Left lobe of liver (tissue), 2 donors: ENCODE measurements around the gene PARVB. TPM values are rescaled to one million over a fixed set of nuclear protein-coding genes. Genes with fewer than 3 reads are reported as not detected.
"Not testable (repeated sequence)": the region's sequence is repeated elsewhere in the genome, so short reads cannot be mapped to it uniquely, and the experiment has no call there.

Source experiments
- ATAC-seq: fragments of 200-7000 bp; cut with Tn5 transposase; one replicate; pipeline ENCODE4 v1.9.1; 2020; ENCODE audit warnings: mild to moderate bottlenecking, moderate library complexity
- DNase-seq: peaks from one replicate; pipeline ENCODE4 v3.0.0-alpha.2; 2020; ENCODE audit warnings: low spot score
- total RNA-seq: library from RNA; stranded (reverse); gene quantifications from one replicate; pipeline ENCODE4 v1.2.1, GENCODE V29; 2021
- donor health status: DM: no; HTN: no; CAD: no; lungs with moderate emphysema.
- donor health status: DM: no; HTN: yes; CAD: no.

The PARVB gene
- total RNA-seq, 1 donor from 2014 or later = 14.3 TPM

GRCh38 chr22:44103735-44104480, 79.8 kb downstream of the PARVB start:
- no peak for DNase-seq
- peak; percentile 63 for ATAC-seq

GRCh38 chr22:44107340-44107739, 83.2 kb downstream of the PARVB start:
- no peak for ATAC-seq
- DNase-seq = no peak

GRCh38 chr22:44108076-44108475, 84.0 kb downstream of the PARVB start:
- no peak for ATAC-seq
- DNase-seq = no peak

- ATAC-seq (no peak), DNase-seq (no peak)
Observed at GRCh38 chr22:44108806-44109385, 84.8 kb downstream of the PARVB start.

- ATAC-seq = no peak
- DNase-seq = no peak
Observed at GRCh38 chr22:44109416-44109815, 85.3 kb downstream of the PARVB start.

DNA sequence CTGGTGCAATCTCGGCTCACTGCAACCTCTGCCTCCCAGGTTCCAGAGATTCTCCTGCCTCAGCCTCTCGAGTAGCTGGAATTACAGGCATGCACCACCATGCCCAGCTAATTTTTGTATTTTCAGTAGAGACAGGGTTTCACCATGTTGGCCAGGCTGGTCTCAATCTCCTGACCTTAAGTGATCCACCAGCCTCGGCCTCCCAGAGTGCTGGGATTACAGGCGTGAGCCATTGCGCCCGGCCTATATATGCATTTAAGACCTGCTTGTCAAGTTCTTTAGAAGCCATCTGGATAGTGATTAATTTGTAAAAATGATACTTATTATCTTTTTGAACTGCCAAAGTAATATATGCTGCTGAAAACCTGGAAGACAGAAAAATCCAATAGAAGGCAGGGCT, 86.6 kb downstream of the PARVB start:
- DNase-seq, ATAC-seq: not testable (repeated sequence)

GRCh38 chr22:44111562-44112155, 87.6 kb downstream of the PARVB start:
- DNase-seq = no peak
- no peak for ATAC-seq

- DNase-seq (no peak), ATAC-seq (no peak)
Observed at GRCh38 chr22:44112191-44112590, 88.1 kb downstream of the PARVB start.

DNA sequence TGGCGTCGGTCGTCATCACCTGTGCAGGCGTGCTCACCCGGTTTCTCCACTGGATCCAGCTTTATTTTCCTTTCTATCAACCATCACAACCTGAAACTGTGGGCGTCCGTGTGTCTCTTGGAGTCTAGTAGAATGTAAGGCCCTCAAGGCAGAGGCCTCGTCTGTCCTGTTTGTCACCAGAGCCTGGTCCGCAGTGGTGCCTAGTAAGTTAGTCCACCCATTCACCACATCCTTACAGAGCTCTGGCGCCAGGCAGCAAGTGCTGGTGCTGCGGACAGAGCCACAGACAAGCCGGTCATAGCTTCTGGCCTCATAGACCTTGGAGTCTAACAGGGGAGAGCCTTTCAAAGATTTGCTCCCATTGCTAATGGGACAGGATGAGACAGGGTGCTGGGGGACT, 92.2 kb downstream of the PARVB start:
- no peak for DNase-seq
- ATAC-seq = no peak

DNA sequence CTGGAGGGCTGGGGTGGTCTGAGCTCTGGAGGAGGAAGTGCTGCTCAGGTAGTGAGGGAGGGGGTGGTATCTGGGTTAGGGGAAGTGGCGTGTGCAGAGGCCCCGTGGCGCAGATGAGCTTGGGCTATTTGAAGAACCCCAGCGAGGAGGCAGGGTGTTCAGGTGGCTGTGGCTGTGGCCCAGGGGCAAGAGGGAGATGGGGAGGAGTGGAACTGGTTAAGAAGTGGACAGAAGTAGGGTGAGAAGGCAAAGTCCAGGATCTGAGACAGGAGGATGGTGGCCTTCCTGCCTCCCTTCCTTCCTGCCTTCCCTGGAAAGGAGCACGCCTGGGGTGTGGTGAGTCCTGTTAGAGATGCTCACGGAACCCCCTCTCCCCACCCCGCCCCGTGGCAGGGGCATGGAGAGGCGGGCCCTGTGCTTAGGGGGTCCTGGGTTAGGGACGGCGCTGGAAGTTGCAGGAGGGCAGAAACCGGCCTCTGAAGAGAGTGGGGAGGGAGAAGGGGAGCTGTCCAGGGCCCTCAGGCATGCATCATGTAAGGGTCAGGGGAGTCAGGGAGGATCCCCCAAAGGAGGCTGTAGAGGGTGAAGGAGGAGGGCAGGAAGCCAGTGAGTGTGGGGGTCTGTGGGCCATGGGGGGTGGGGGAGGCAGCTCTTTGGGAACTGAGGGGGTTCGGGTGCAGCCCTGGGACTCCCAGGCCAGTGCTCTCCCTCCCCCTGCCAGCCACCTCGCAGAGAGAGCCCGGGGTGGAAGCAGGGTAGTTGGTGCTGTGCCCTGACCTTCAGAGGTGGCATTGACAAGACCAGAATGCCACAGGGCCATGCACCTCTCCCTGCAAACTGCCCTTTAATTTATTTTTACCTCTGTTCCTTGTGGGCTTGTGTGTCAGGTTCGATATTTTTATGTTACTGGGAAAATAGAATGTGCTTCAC, 92.9 kb downstream of the PARVB start:
- ATAC-seq (no peak), DNase-seq (no peak)

GRCh38 chr22:44117746-44118145, 93.6 kb downstream of the PARVB start:
- DNase-seq (no peak), ATAC-seq (no peak)

GRCh38 chr22:44118645-44119315, 94.7 kb downstream of the PARVB start:
- ATAC-seq (no peak), DNase-seq (no peak)

GRCh38 chr22:44119669-44120313, 95.7 kb downstream of the PARVB start:
- ATAC-seq (no peak), DNase-seq (no peak)

DNA sequence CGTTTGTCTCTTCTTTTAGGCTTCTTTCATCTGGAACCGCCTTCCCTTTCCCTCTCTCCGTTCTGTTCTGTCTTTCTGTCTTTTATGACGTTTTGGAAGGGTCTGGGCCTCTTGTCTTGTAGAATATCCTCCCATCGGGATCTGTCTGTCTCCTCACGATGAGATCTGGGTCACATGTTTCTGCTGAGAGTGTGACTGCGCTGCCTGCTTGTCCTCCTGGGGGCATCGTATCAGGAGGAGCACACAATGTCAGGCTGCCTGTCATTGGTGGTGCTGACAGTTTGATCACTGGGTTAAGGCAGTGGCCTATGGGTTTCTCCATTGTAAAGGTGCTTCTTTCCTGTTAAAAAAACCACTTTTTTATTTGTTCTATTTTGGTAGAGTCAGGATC, 96.2 kb downstream of the PARVB start:
- ATAC-seq (no peak), DNase-seq (no peak)

- ATAC-seq (no peak), DNase-seq (no peak)
Observed at GRCh38 chr22:44125421-44125820, 101.3 kb downstream of the PARVB start.

DNA sequence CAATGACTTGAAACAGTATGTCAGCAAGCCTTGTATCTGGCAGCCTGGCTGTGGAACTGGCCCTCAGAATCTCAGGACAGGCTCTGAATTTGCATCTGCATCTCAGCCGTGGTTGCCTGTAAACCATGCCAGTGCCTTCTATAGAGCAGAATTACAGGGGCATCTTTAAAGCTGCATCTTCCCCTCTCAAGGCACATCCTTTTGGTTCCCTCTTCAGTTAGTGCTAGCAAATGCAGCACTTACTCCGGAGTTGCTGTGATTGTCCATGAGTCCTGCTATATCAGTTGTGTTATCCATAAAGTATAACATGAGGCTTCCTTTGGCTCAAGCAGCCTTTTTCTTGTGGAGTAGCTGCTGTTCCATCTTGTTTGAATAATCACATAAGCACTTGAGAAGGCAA, 102.7 kb downstream of the PARVB start:
- no peak for ATAC-seq
- no peak for DNase-seq

GRCh38 chr22:44127356-44127755, 103.3 kb downstream of the PARVB start:
- ATAC-seq = peak; percentile 69
- no peak for DNase-seq

DNA sequence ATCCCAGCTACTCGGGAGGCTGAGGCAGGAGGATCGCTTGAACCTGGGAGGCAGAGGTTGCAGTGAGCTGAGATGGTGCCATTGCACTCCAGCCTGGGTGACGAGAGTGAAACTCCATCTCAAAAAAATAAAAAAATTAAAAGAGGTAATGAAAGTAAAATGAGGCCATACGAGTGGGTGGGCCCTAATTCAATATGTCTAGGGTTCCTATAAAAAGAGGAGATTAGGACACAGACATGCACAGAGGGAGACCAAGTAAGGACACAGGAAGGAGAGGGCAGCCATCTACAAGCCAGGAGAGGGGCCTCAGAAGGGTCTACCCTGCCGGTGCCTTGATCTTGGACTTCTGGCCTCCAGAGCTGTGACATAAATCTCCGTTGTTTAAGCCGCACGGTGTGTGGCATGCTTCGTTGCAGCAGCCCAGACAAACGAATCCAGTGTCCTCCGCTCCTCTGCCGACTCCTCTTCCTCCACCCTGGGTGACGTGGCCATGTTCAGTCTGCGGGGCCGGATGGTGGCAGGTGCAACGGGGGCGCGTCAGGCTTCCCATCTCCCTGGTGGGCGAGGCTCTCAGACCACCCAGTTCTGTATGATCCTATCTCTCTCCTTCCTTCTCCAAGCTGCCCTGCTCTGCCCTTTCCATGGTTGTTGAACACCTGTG, 105.0 kb downstream of the PARVB start:
- no peak for DNase-seq
- no peak for ATAC-seq

- DNase-seq = no peak
- ATAC-seq = no peak
Observed at GRCh38 chr22:44129619-44129976, 105.5 kb downstream of the PARVB start.
